ENCODE results near the gene ANGPT4.

Gene ANGPT4

DNA sequence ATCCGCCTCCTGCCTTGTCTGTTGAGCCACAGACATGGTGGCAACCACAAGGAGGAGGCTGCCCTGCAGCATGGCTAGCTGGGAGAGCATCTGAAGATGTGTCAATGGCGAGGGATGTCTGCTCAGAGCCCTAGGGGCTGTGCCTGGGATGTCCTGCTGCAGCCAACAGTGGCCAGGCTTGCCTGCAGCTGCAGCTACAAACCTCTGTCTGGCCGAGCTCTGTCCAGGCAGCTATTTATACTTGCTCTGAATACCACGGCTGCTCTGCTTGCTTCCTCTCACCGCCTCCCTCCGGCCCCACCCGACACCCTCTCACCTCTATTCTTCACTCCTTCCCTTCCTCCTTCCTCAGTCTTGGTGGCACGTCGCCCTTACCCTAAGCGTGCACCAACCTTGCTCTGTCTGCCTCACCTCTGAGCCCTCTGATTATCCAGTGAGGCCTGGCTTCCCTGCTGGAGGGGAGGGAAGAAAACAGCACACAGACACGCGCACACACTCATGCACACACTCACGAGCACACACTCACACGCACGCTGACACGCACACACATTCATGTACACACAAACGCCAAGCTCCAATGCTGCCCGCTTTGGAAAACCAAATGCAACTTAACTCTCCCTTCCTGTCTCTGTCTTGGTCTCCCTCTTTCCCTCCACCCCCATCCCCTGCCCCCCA, at the start of gene ANGPT4:
ANGPT4 (minus strand) TSS at position 210 of the 675 bp plus-strand sequence; CDS start at position 90, 120 bp downstream.
- TF ChIP-seq JUND (IDR thresholded peaks at IDR 0.05; ENCODE audit: low read depth) = no peak
- DNase-seq (ENCODE audit: low read depth in 1 of 2, low spot score in 1 of 2) = no peak
- in situ Hi-C loops (cut with HindIII; ENCODE audit: low pct_unique_long_range_greater_than_20kb, low sequenced_read_pairs) = no loop called here

DNA sequence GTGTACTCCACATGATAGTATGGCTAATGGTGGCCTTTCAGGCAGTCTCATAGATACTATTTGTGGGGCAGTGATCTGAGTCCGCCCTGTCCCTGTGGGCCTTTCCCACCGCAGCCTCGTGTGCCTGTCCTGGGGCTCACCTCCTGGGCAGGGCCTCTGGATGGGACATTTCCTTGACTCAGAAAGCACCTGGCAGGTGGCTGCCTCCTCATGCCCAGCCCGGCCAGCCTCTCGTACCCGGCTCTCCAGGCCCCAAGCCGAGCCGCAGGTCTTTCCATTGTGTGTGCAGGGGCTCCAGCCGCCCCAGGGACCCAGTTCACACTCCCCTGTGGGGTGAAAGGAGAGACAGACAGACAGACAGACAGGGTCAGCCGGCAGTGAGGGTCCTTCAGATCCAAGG, 47.7 kb upstream of the ANGPT4 start:
- TF ChIP-seq JUND (IDR thresholded peaks at IDR 0.05; ENCODE audit: low read depth) = no peak
- in situ Hi-C loops (cut with HindIII; ENCODE audit: low pct_unique_long_range_greater_than_20kb, low sequenced_read_pairs) = no loop called here
- no peak for DNase-seq (ENCODE audit: low read depth in 1 of 2, low spot score in 1 of 2)

- in situ Hi-C loops (cut with HindIII; ENCODE audit: low pct_unique_long_range_greater_than_20kb, low sequenced_read_pairs) = no loop called here
- TF ChIP-seq JUND (IDR thresholded peaks at IDR 0.05; ENCODE audit: low read depth) = no peak
- DNase-seq (ENCODE audit: low read depth in 1 of 2, low spot score in 1 of 2) = no peak
Observed at GRCh38 chr20:962683-963082, 46.5 kb upstream of the ANGPT4 start.

DNA sequence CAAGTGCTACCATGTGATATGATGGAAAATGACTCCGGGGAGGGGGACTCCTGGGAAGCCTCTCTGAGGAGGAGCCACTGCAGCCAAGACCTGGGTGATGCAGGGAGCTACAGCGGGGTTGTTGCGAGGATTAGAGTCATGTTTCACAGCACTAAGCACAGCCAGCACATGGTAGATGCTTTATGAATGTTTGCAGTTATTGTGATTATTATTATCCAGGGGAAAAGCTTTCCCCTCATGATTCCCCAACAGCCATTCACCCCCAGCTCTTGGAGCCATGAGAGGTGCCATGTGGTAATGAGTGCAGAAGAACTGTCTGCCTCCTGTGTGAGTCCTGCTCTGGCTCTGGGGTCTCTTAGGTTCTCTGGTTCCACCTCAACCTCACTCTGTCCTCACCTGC, 46.1 kb upstream of the ANGPT4 start:
- no peak for TF ChIP-seq JUND (IDR thresholded peaks at IDR 0.05; ENCODE audit: low read depth)
- in situ Hi-C loops (cut with HindIII; ENCODE audit: low pct_unique_long_range_greater_than_20kb, low sequenced_read_pairs) = no loop called here
- DNase-seq (ENCODE audit: low read depth in 1 of 2, low spot score in 1 of 2) = no peak

DNA sequence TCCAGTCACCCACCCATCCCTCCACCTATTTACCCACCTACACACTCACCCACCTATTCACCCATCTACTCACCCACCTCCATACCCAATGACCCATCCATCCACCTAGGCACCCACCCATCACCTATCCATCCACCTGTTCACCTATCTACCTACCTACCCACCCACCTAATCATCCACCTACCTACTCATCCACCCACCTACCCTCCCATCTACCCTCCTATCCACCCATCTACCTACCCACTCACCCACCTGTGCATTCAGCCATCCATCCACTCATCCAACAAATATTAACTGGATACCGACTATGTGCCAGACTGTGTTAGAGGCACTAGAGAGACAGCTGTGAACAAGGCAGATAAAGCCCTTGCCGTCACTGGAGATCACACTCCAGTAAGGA, 45.6 kb upstream of the ANGPT4 start:
- DNase-seq (ENCODE audit: low read depth in 1 of 2, low spot score in 1 of 2) = no peak
- in situ Hi-C loops (cut with HindIII; ENCODE audit: low pct_unique_long_range_greater_than_20kb, low sequenced_read_pairs) = no loop called here
- TF ChIP-seq JUND (IDR thresholded peaks at IDR 0.05; ENCODE audit: low read depth) = no peak

GRCh38 chr20:959996-960615, 44.0 kb upstream of the ANGPT4 start:
- in situ Hi-C loops (cut with HindIII; ENCODE audit: low pct_unique_long_range_greater_than_20kb, low sequenced_read_pairs) = no loop called here
- DNase-seq (ENCODE audit: low read depth in 1 of 2, low spot score in 1 of 2) = no peak
- TF ChIP-seq JUND (IDR thresholded peaks at IDR 0.05; ENCODE audit: low read depth) = no peak

- in situ Hi-C loops (cut with HindIII; ENCODE audit: low pct_unique_long_range_greater_than_20kb, low sequenced_read_pairs) = no loop called here
- no peak for DNase-seq (ENCODE audit: low read depth in 1 of 2, low spot score in 1 of 2)
- no peak for TF ChIP-seq JUND (IDR thresholded peaks at IDR 0.05; ENCODE audit: low read depth)
Observed at GRCh38 chr20:958936-959815, 43.0 kb upstream of the ANGPT4 start.

- no peak for TF ChIP-seq JUND (IDR thresholded peaks at IDR 0.05; ENCODE audit: low read depth)
- DNase-seq (ENCODE audit: low read depth in 1 of 2, low spot score in 1 of 2) = peak in 1 of 2 experiments; percentile 21
- in situ Hi-C loops (cut with HindIII; ENCODE audit: low pct_unique_long_range_greater_than_20kb, low sequenced_read_pairs) = no loop called here
Observed at GRCh38 chr20:957544-957943, 41.4 kb upstream of the ANGPT4 start.

GRCh38 chr20:956330-956951, 40.3 kb upstream of the ANGPT4 start:
- peak; percentile 64 to 72 for DNase-seq (ENCODE audit: low read depth in 1 of 2, low spot score in 1 of 2)
- no peak for TF ChIP-seq JUND (IDR thresholded peaks at IDR 0.05; ENCODE audit: low read depth)
- in situ Hi-C loops (cut with HindIII; ENCODE audit: low pct_unique_long_range_greater_than_20kb, low sequenced_read_pairs) = no loop called here

DNA sequence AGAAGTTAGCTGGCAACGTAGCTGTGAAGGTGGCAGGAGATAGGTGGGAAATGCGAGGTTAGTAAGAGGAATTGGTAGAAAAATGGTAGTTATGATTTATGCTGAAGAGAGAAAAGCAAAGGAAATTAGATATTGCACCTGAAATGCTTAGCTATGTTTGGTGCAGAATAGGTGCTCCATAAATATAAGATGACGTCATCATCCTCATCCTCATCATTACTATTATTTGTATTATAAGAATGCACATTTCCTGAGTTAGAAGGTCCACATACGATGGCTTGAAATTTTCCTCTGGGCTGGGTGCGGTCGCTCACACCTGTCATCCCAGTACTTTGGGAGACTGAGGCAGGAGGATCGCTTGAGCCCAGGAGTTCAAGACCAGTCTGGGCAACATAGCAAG, 39.5 kb upstream of the ANGPT4 start:
- in situ Hi-C loops (cut with HindIII; ENCODE audit: low pct_unique_long_range_greater_than_20kb, low sequenced_read_pairs) = no loop called here
- no peak for TF ChIP-seq JUND (IDR thresholded peaks at IDR 0.05; ENCODE audit: low read depth)
- no peak for DNase-seq (ENCODE audit: low read depth in 1 of 2, low spot score in 1 of 2)

DNA sequence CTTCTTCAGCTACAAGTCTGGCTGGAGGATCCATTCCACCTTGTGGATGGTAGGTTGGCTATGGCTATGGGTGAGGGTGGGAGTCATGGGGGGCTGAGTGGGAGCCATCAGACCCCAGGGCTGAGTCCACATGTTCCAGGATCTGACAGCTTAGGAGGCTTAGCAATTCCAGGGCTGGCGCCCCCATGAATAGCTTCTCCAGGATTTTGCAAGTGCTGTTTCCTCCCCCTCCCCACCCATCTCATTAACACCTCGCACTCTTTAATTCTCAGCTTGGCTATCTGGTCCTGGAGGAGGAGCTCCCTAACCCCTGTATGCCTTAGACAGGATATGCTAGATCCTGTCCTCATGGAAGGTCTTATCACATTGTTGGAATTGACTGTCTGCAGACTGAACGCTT, 39.0 kb upstream of the ANGPT4 start:
- no peak for DNase-seq (ENCODE audit: low read depth in 1 of 2, low spot score in 1 of 2)
- in situ Hi-C loops (cut with HindIII; ENCODE audit: low pct_unique_long_range_greater_than_20kb, low sequenced_read_pairs) = no loop called here
- TF ChIP-seq JUND (IDR thresholded peaks at IDR 0.05; ENCODE audit: low read depth) = no peak

DNA sequence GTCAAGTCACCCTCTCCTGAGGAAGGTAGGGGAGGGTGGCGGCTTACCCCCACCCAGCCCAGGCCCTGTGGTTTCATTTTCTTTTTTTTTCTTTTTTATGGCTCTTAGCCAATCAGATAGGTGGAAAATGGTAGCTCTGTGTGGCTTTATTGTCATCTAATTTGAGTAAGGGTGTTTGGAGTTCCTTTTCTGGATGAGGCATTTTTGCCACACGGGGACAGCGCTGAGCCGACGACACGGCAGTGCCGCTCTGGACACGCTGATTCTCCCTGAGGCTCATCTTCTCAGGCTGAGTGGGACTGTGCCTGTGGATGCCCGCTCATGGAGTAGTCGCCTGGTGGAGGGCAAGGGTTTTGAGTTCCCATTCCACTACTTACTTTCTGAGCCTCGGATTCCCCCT, 37.6 kb upstream of the ANGPT4 start:
- in situ Hi-C loops (cut with HindIII; ENCODE audit: low pct_unique_long_range_greater_than_20kb, low sequenced_read_pairs) = no loop called here
- DNase-seq (ENCODE audit: low read depth in 1 of 2, low spot score in 1 of 2) = peak; percentile 63 to 77
- TF ChIP-seq JUND (IDR thresholded peaks at IDR 0.05; ENCODE audit: low read depth) = no peak

Data from T47D (cell line).